H54 (cell line): ENCODE measurements around the gene WBP4.

ENCODE experiments used
- DNase-seq: peaks from one replicate; pipeline ENCODE4 v3.0.0; 2011; ENCODE audit warnings: low spot score, mixed read lengths; ENCODE audit not compliant: insufficient read length
- FAIRE-seq: peaks from 3 replicates; lab custom pipeline; 2011; peaks lifted over from hg19 to GRCh38; lab: Jason Lieb, UNC
- POLR2A ChIP-seq: IDR thresholded peaks from 2 replicates; pipeline ENCODE4 v1.6.1; 2011; ENCODE audit warnings: low read depth, mild to moderate bottlenecking, low read length

The WBP4 gene

DNA sequence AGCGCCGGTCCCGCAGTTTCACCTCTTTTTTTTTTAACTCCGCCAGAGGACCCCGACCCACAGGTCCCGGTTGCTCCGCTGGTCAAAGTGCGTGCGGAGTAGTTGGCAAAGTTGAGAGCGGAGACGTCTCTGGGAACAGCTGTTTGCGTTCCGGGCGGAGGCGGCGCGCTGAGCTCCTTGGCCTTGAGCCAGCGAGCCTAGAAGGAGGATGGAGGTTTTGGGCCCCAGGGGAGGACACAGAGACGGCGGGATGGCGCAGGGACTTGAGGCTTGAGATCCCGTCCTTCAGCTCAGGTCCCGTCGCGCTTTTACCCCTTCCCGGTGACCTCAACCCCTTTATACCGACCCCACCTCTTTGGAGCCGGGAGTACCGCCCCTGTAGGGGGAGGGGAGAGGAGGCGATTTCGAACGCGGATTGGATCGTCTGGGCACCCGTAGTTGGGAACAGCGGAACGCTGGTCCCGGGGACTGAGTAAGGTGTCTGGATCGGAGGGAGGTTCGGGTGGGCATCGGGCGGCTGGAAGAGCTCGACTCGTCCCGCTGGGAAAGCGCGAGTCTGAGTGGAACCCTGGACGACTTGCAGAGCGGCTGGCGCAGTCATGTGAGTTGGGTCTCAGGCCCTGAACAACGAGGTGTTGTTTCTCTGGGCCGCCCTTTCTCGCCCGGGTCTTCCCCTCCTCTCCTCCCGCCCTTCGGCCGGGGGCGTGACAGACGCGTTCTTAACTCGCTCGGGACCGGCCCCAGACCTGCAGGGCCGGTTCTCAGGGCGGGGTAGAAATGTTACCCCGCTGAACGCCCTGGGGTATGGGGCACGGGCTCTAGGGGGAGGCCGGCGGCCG lies at the start of gene WBP4:
WBP4 (plus strand) TSS at position 435 of the 839 bp plus-strand sequence; CDS start at position 600, 165 bp downstream.
- FAIRE-seq (no peak), DNase-seq (peak; percentile 42)
- TF ChIP-seq POLR2A = peak; percentile 55

DNA sequence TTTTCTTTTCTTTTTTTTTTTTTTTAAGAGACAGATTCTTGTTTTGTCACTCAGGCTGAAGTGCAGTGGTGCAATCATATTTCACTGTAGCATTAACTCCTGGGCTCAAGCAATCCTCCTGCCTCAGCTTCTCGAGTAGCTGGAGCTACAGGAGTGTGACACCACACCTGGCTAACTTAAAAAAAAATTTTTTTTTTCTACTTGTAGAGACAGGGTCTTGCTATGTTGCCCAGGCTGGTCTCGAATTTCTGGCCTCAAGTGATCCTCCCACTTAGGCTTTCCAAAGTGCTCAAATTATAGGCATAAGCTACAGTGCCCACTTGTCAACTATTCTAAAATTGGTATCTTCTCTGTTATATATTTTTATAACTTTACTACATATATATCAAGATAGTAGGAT lies 48.8 kb upstream of the WBP4 start:
- FAIRE-seq (no peak), DNase-seq (no peak)
- no peak for TF ChIP-seq POLR2A

DNA sequence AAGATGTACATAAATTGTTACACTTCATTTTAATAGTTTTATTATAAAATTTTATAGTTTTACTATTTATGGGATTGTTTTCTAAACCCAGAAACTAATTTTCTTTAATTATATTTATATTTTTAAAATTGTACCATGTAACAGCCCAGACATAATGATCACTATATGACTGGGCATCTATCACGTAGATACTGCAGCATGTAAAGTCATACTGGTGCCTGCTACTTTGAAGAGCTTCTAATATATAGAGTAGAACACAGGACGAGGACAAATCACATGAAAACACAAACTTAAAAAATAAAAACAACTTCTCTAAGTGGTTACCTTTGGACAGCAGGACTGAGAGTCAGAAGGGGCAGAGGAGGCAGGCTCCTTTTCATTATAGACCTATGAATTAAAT lies 47.5 kb upstream of the WBP4 start:
- FAIRE-seq (no peak), DNase-seq (no peak)
- TF ChIP-seq POLR2A = no peak

DNA sequence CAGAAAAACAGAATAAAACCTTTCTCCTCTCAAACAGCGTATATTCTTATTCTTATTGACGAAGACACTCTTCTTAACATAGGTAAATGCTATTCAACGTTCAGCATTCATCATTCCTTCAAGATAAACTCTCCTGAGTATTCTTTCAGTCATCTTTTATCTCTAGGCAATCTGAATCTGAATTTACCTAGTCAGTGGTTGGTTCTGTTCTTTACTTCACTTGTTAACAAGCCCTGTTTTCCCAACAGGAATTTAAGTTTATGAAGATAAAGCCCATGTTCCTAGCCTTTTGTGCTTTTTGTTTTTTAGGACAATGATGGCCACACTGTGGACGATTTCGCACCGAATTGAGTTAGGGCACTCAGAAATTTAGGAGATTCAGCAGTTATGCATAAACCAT lies 45.4 kb upstream of the WBP4 start:
- no peak for FAIRE-seq
- no peak for DNase-seq
- TF ChIP-seq POLR2A = no peak

GRCh38 chr13:41017159-41017558 lies 44.1 kb upstream of the WBP4 start:
- no peak for FAIRE-seq
- DNase-seq = no peak
- TF ChIP-seq POLR2A = no peak

DNA sequence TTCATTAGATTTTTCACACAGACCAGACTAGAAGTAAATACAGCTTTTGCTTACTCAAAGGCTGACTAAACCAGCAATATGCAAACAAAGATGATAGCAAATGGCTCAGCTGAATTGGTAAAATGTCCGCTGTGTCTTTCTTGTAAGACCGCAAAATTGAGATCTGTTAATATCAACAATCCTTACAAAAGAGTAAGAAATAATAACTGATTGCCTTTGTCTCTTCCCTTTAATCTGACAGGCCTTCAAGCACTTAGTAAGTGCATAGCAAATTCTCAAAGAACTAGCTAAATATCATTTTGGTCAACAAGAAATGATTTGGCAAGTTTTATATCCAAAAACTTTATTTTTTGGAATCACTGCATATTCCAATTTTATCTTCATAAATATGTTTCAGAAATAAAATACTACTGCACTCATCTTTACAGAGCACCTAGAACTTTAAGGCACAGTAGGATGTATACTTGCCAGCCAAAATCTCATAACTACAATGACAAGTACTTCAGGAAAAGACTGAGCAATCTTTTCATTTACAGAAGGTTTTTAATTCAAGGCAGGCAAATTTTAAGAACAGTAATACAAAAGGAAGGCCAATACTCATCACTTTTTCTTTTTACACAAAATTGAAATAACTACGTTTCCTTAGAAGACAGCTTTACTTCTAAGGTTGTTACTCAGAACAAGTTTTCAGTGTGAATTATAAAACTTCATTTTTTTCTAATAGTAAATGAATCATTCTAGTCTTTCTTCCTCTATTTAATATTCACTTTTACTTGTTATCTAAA lies 43.3 kb upstream of the WBP4 start:
- FAIRE-seq (no peak), DNase-seq (no peak)
- TF ChIP-seq POLR2A = no peak

DNA sequence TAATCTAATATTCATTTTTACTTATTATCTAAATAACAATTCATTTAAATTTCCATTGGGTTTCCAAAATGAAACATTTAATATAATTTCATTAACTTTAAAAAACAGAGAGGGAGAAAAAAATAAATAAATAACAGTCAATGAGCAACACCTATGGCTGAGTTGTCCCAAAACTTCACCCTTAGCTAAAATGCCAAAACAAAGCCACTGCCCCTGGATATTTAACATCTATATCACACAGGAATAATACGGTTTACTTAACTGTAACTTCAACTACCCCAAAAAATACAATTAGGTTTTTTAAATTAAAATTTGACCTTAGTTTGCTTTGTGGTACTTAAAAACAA lies 42.7 kb upstream of the WBP4 start:
- DNase-seq = no peak
- TF ChIP-seq POLR2A = no peak
- FAIRE-seq = no peak

DNA sequence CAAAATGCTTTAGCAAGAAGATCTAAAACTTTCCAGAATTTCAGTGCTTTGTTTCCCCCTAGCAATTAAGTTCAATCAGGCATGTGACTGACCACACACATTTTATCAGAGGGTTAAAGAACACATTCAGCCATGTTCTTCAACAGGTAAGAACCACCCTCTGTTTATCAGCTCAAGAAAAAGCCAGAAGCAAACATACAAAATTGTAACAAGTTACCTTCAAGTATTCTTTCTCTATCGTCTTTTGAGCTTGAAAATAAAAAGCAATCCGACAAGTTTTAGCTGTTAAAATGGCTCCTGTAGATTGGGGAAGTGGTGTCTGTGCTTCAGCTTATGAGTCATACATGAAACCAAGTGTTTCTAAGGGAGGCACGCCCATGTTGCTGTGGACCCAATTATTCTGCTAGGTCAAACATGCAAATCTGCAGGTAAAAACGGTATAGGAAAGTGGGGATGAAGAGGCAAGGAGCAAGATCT lies 42.3 kb upstream of the WBP4 start, which contains the start of gene ELF1:
ELF1 (minus strand) TSS at position 306 of the 477 bp plus-strand sequence. CDS start 37,262 bp downstream, outside the sequence.
- FAIRE-seq (peak; percentile 96), DNase-seq (peak; percentile 19)
- no peak for TF ChIP-seq POLR2A

- TF ChIP-seq POLR2A = no peak
- no peak for FAIRE-seq
- no peak for DNase-seq
Observed at GRCh38 chr13:41019578-41020347, 41.5 kb upstream of the WBP4 start.

- DNase-seq (no peak), FAIRE-seq (no peak)
- no peak for TF ChIP-seq POLR2A
Observed at GRCh38 chr13:41025518-41025917, 35.8 kb upstream of the WBP4 start.

DNA sequence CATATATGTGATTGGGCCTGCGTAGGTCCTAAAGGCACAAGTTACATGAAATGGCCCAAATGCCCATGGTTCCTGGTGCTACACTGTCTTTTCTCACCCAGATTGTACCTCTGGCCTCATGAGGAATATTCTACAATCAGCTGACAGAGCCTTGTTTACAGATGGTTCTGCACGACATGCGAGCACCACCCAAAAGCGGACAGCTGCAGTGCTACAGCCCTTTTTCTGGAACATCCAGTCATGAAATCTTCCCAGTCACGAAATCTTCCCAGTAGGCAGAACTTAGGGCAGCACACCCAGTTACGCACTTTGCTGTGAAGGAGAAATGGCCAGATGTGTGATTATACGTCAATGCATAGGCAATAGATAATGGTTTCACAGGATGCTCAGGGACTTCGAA lies 34.5 kb upstream of the WBP4 start:
- no peak for TF ChIP-seq POLR2A
- FAIRE-seq (no peak), DNase-seq (no peak)

DNA sequence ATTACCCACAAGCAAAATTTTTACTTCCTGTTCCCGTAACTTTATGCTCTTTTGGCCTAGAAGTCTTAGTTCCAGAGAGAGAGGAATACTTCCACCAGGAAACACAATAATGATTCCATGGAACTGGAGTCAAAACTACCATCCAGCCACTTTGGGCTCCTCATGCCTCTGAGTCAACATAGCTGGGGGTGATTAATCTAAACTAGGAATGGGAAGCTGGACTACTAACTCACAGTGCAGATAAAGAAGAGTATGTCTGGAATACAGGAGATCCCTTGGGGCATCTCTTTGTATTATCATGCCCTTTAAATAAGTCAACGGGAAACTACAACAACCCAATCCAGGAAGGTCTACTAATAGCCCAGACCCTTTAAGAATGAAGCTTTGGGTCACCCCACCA lies 33.3 kb upstream of the WBP4 start:
- TF ChIP-seq POLR2A = no peak
- no peak for FAIRE-seq
- DNase-seq = no peak

DNA sequence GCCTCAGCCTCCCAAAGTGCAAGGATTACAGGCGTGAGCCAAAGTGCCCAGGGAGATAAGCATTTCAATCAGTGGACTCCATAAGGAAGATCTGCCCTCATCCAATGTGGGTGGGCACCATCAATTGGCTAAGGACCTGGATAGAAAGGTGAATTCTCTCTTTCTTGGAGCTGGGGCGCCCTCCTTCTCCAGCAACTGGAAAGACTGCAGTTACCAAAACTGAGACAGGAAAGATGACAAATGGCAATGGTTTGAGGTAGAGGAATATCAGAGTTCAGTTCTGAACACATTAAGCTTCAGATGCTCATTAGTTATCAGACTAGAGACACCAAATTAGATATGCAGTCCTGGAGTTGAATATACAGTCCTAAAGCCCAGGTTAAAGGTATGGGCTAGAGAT lies 31.7 kb upstream of the WBP4 start:
- FAIRE-seq (no peak), DNase-seq (no peak)
- TF ChIP-seq POLR2A = no peak

- DNase-seq (no peak), FAIRE-seq (no peak)
- TF ChIP-seq POLR2A = no peak
Observed at GRCh38 chr13:41032691-41033376, 28.5 kb upstream of the WBP4 start.
